A673 (cell line): ENCODE data around the gene TXNDC8.

Experiments used
- EZH2 ChIP-seq: fragments of 200-600 bp; sonication (generic); IDR thresholded peaks from 2 replicates; pipeline ENCODE4 v1.6.1; 2017; ENCODE audit warnings: borderline replicate concordance, low read depth, mild to moderate bottlenecking, mixed read lengths, antibody characterized with exemption, low read length; ENCODE audit not compliant: poor library complexity, severe bottlenecking
- TF ChIP-seq, protein P1 (sequence below): fragments of 300-800, 200-600 bp; sonication (generic); conservative IDR thresholded peaks from 2 replicates; pipeline ENCODE4 v1.5.1; 2017; ENCODE audit warnings: low read depth, mild to moderate bottlenecking, antibody characterized with exemption, low read length, moderate library complexity, mixed read lengths

DNA sequence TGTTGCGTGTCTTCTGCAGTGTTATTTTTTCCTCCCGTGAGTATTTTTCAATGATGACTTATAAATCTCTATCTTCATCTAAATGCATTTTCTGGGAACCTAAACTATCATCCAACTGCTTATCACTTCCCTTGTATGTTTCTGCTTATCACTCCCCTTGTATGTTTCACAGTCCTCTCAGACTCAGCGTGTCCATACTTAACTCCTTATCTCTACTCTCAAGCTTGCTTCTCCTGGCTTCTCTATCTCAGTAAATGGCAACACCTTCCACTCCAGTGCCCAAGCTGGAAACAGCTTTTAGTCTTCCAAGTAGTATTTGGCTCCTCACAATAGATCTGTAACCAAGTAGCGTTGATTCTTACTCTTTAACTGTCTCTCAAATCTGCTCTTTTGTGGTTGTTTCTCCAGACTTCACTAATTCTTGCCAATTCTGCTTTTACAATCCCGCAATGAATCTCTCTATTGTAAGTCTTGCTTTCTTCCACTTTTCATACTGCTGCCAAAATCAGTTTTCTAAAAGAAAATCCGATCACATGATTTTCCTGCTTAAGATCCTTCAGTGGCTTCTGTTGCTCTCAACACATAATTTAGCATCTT lies 33.8 kb upstream of the TXNDC8 start:
- TF ChIP-seq, protein P1, sequence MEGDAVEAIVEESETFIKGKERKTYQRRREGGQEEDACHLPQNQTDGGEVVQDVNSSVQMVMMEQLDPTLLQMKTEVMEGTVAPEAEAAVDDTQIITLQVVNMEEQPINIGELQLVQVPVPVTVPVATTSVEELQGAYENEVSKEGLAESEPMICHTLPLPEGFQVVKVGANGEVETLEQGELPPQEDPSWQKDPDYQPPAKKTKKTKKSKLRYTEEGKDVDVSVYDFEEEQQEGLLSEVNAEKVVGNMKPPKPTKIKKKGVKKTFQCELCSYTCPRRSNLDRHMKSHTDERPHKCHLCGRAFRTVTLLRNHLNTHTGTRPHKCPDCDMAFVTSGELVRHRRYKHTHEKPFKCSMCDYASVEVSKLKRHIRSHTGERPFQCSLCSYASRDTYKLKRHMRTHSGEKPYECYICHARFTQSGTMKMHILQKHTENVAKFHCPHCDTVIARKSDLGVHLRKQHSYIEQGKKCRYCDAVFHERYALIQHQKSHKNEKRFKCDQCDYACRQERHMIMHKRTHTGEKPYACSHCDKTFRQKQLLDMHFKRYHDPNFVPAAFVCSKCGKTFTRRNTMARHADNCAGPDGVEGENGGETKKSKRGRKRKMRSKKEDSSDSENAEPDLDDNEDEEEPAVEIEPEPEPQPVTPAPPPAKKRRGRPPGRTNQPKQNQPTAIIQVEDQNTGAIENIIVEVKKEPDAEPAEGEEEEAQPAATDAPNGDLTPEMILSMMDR = no peak
- TF ChIP-seq EZH2 = no peak
